ENCODE data around the gene KRTAP2-1. TPM values are rescaled to one million over a fixed set of nuclear protein-coding genes. Genes with fewer than 3 reads are reported as not detected.

Gene KRTAP2-1
- total and polyA plus RNA-seq, 2 donors from 2014 or later, result not detected

DNA sequence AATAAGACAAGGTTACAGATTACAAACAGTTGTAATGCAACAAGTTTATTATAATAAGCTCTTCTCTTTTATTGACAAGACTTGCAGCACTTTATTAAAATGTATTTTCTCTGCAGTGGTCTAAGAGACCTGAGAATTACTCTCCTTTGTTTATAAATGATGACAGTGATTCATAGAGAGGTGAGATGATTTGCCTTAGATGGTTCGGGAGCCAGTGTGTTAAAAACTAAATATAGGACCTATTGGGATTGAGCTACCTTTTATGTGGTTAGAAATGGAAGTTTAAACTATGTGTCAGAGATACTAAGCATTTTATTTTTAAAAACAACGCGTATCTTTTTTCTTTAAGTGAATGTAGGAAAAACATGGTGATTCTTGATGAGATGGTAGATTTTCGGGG is 50.3 kb downstream of the KRTAP2-1 start:
- TF ChIP-seq, protein P1, sequence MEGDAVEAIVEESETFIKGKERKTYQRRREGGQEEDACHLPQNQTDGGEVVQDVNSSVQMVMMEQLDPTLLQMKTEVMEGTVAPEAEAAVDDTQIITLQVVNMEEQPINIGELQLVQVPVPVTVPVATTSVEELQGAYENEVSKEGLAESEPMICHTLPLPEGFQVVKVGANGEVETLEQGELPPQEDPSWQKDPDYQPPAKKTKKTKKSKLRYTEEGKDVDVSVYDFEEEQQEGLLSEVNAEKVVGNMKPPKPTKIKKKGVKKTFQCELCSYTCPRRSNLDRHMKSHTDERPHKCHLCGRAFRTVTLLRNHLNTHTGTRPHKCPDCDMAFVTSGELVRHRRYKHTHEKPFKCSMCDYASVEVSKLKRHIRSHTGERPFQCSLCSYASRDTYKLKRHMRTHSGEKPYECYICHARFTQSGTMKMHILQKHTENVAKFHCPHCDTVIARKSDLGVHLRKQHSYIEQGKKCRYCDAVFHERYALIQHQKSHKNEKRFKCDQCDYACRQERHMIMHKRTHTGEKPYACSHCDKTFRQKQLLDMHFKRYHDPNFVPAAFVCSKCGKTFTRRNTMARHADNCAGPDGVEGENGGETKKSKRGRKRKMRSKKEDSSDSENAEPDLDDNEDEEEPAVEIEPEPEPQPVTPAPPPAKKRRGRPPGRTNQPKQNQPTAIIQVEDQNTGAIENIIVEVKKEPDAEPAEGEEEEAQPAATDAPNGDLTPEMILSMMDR (IDR thresholded peaks at IDR 0.05; ENCODE audit: borderline replicate concordance, extremely low read depth, insufficient read depth), result no peak
- no peak for FAIRE-seq
- no peaks in the 10 kb centered on the region for H3K36me3 ChIP-seq (ENCODE audit: control insufficient read depth in 2 of 3, insufficient read depth in 3 of 3, low read length in 3 of 3)

More for the DNA sequence above, 50.3 kb downstream of the KRTAP2-1 start:
- DNase-seq, result no peak
- intact Hi-C loops (cut with DNase I), result no loop called here
- H3K27me3 ChIP-seq (ENCODE audit: control insufficient read depth, insufficient read depth, low read length), result no peaks in the 10 kb centered on the region
- H3K4me1 ChIP-seq (ENCODE audit: control insufficient read depth in 2 of 3, insufficient read depth in 2 of 3, low read depth in 1 of 3, low read length in 3 of 3), result no peaks in the 10 kb centered on the region
- H3K4me3 ChIP-seq (ENCODE audit: low read length in 3 of 3), result no peak overlapping the region
- no peak overlapping the region for H3K27ac ChIP-seq (ENCODE audit: low read depth in 2 of 2, low read length in 2 of 2)
- H3K9ac ChIP-seq (ENCODE audit: low read length in 3 of 3), result no peak overlapping the region
- no peaks in the 10 kb centered on the region for H3K9me3 ChIP-seq (ENCODE audit: control insufficient read depth in 2 of 3, insufficient read depth in 1 of 3, low read length in 3 of 3)

Other genes starting within 250 kb of the KRTAP2-1 start
Only the 30 nearest of the 37 such genes appear.
- gene KRT12, start 180.1 kb downstream of the KRTAP2-1 start, total RNA-seq, result not detected
- not detected for gene KRT12, start 180.1 kb downstream of the KRTAP2-1 start, polyA plus RNA-seq (ENCODE audit: insufficient read depth, low read depth, low replicate concordance)
- gene KRT20, start 162.1 kb downstream of the KRTAP2-1 start, total RNA-seq, result not detected
- not detected for gene KRT20, start 162.1 kb downstream of the KRTAP2-1 start, polyA plus RNA-seq (ENCODE audit: insufficient read depth, low read depth, low replicate concordance)
- gene KRT23, start 109.7 kb downstream of the KRTAP2-1 start, total RNA-seq, result 4.2 TPM
- 2.2 TPM for gene KRT23, start 109.7 kb downstream of the KRTAP2-1 start, polyA plus RNA-seq (ENCODE audit: insufficient read depth, low read depth, low replicate concordance)
- gene KRT39, start 80.4 kb downstream of the KRTAP2-1 start, total RNA-seq, result not detected
- gene KRT39, start 80.4 kb downstream of the KRTAP2-1 start, polyA plus RNA-seq (ENCODE audit: insufficient read depth, low read depth, low replicate concordance), result not detected
- gene KRT40, start 63.0 kb downstream of the KRTAP2-1 start, total RNA-seq, result not detected
- not detected for gene KRT40, start 63.0 kb downstream of the KRTAP2-1 start, polyA plus RNA-seq (ENCODE audit: insufficient read depth, low read depth, low replicate concordance)
- gene KRTAP3-3, start 53.2 kb downstream of the KRTAP2-1 start, total RNA-seq, result not detected
- not detected for gene KRTAP3-3, start 53.2 kb downstream of the KRTAP2-1 start, polyA plus RNA-seq (ENCODE audit: insufficient read depth, low read depth, low replicate concordance)
- gene KRTAP3-2, start 47.4 kb downstream of the KRTAP2-1 start, total RNA-seq, result not detected
- gene KRTAP3-2, start 47.4 kb downstream of the KRTAP2-1 start, polyA plus RNA-seq (ENCODE audit: insufficient read depth, low read depth, low replicate concordance), result not detected
- gene KRTAP3-1, start 38.2 kb downstream of the KRTAP2-1 start, total RNA-seq, result not detected
- not detected for gene KRTAP3-1, start 38.2 kb downstream of the KRTAP2-1 start, polyA plus RNA-seq (ENCODE audit: insufficient read depth, low read depth, low replicate concordance)
- not detected for gene KRTAP1-5, start 20.1 kb downstream of the KRTAP2-1 start, total RNA-seq
- not detected for gene KRTAP1-5, start 20.1 kb downstream of the KRTAP2-1 start, polyA plus RNA-seq (ENCODE audit: insufficient read depth, low read depth, low replicate concordance)
- gene KRTAP1-4, start 17.1 kb downstream of the KRTAP2-1 start, total RNA-seq, result not detected
- gene KRTAP1-4, start 17.1 kb downstream of the KRTAP2-1 start, polyA plus RNA-seq (ENCODE audit: insufficient read depth, low read depth, low replicate concordance), result not detected
- gene KRTAP1-3, start 12.4 kb downstream of the KRTAP2-1 start, total RNA-seq, result not detected
- not detected for gene KRTAP1-3, start 12.4 kb downstream of the KRTAP2-1 start, polyA plus RNA-seq (ENCODE audit: insufficient read depth, low read depth, low replicate concordance)
- gene KRTAP1-1, start 5.9 kb downstream of the KRTAP2-1 start, total RNA-seq, result not detected
- not detected for gene KRTAP1-1, start 5.9 kb downstream of the KRTAP2-1 start, polyA plus RNA-seq (ENCODE audit: insufficient read depth, low read depth, low replicate concordance)
- not detected for gene KRTAP2-2, start 7.9 kb upstream of the KRTAP2-1 start, total RNA-seq
- not detected for gene KRTAP2-2, start 7.9 kb upstream of the KRTAP2-1 start, polyA plus RNA-seq (ENCODE audit: insufficient read depth, low read depth, low replicate concordance)
- 0.28 TPM for gene KRTAP2-3, start 12.8 kb upstream of the KRTAP2-1 start, total RNA-seq
- not detected for gene KRTAP2-3, start 12.8 kb upstream of the KRTAP2-1 start, polyA plus RNA-seq (ENCODE audit: insufficient read depth, low read depth, low replicate concordance)
- not detected for gene KRTAP2-4, start 18.6 kb upstream of the KRTAP2-1 start, total RNA-seq
- not detected for gene KRTAP2-4, start 18.6 kb upstream of the KRTAP2-1 start, polyA plus RNA-seq (ENCODE audit: insufficient read depth, low read depth, low replicate concordance)
- not detected for gene KRTAP4-7, start 36.8 kb upstream of the KRTAP2-1 start, total RNA-seq
- not detected for gene KRTAP4-7, start 36.8 kb upstream of the KRTAP2-1 start, polyA plus RNA-seq (ENCODE audit: insufficient read depth, low read depth, low replicate concordance)
- gene KRTAP4-8, start 50.8 kb upstream of the KRTAP2-1 start, total RNA-seq, result not detected
- not detected for gene KRTAP4-8, start 50.8 kb upstream of the KRTAP2-1 start, polyA plus RNA-seq (ENCODE audit: insufficient read depth, low read depth, low replicate concordance)
- gene KRTAP4-16, start 54.9 kb upstream of the KRTAP2-1 start, total RNA-seq, result not detected
- not detected for gene KRTAP4-16, start 54.9 kb upstream of the KRTAP2-1 start, polyA plus RNA-seq (ENCODE audit: insufficient read depth, low read depth, low replicate concordance)
- gene KRTAP4-9, start 58.1 kb upstream of the KRTAP2-1 start, total RNA-seq, result not detected
- not detected for gene KRTAP4-9, start 58.1 kb upstream of the KRTAP2-1 start, polyA plus RNA-seq (ENCODE audit: insufficient read depth, low read depth, low replicate concordance)
- gene KRTAP4-11, start 71.1 kb upstream of the KRTAP2-1 start, total RNA-seq, result not detected
- gene KRTAP4-11, start 71.1 kb upstream of the KRTAP2-1 start, polyA plus RNA-seq (ENCODE audit: insufficient read depth, low read depth, low replicate concordance), result not detected
- not detected for gene KRTAP4-12, start 76.9 kb upstream of the KRTAP2-1 start, total RNA-seq
- gene KRTAP4-12, start 76.9 kb upstream of the KRTAP2-1 start, polyA plus RNA-seq (ENCODE audit: insufficient read depth, low read depth, low replicate concordance), result not detected
- not detected for gene KRTAP4-6, start 93.2 kb upstream of the KRTAP2-1 start, total RNA-seq
- not detected for gene KRTAP4-6, start 93.2 kb upstream of the KRTAP2-1 start, polyA plus RNA-seq (ENCODE audit: insufficient read depth, low read depth, low replicate concordance)
- not detected for gene KRTAP4-5, start 102.5 kb upstream of the KRTAP2-1 start, total RNA-seq
- gene KRTAP4-5, start 102.5 kb upstream of the KRTAP2-1 start, polyA plus RNA-seq (ENCODE audit: insufficient read depth, low read depth, low replicate concordance), result not detected
- not detected for gene KRTAP4-4, start 113.4 kb upstream of the KRTAP2-1 start, total RNA-seq
- not detected for gene KRTAP4-4, start 113.4 kb upstream of the KRTAP2-1 start, polyA plus RNA-seq (ENCODE audit: insufficient read depth, low read depth, low replicate concordance)
- gene KRTAP4-3, start 120.9 kb upstream of the KRTAP2-1 start, total RNA-seq, result not detected
- not detected for gene KRTAP4-3, start 120.9 kb upstream of the KRTAP2-1 start, polyA plus RNA-seq (ENCODE audit: insufficient read depth, low read depth, low replicate concordance)
- not detected for gene KRTAP4-2, start 130.9 kb upstream of the KRTAP2-1 start, total RNA-seq
- gene KRTAP4-2, start 130.9 kb upstream of the KRTAP2-1 start, polyA plus RNA-seq (ENCODE audit: insufficient read depth, low read depth, low replicate concordance), result not detected
- gene KRTAP4-1, start 137.6 kb upstream of the KRTAP2-1 start, total RNA-seq, result not detected
- not detected for gene KRTAP4-1, start 137.6 kb upstream of the KRTAP2-1 start, polyA plus RNA-seq (ENCODE audit: insufficient read depth, low read depth, low replicate concordance)
- gene KRTAP9-1, start 142.6 kb upstream of the KRTAP2-1 start, total RNA-seq, result not detected
- gene KRTAP9-1, start 142.6 kb upstream of the KRTAP2-1 start, polyA plus RNA-seq (ENCODE audit: insufficient read depth, low read depth, low replicate concordance), result not detected
- not detected for gene KRTAP9-2, start 179.3 kb upstream of the KRTAP2-1 start, total RNA-seq
- gene KRTAP9-2, start 179.3 kb upstream of the KRTAP2-1 start, polyA plus RNA-seq (ENCODE audit: insufficient read depth, low read depth, low replicate concordance), result not detected
- not detected for gene KRTAP9-3, start 185.1 kb upstream of the KRTAP2-1 start, total RNA-seq
- gene KRTAP9-3, start 185.1 kb upstream of the KRTAP2-1 start, polyA plus RNA-seq (ENCODE audit: insufficient read depth, low read depth, low replicate concordance), result not detected

Measured in kidney (tissue), 14 donors.